Retinal pigment epithelial cell (primary cell): ENCODE data around the gene LARGE1.

Experiments
- DNase-seq: peaks from one replicate; pipeline ENCODE4 v3.0.0-alpha.2; 2010; ENCODE audit warnings: low read depth
- H3K4me3 ChIP-seq: 2 replicates; pipeline ENCODE4 v1.5.1; 2011; ENCODE audit warnings: mild to moderate bottlenecking, low read length, control low read depth, moderate library complexity
- CTCF ChIP-seq: conservative IDR thresholded peaks from 2 replicates; pipeline ENCODE4 v1.5.1; 2011; ENCODE audit warnings: low read depth, low read length, control low read depth, inconsistent platforms

LARGE1 gene

GRCh38 chr22:33940741-33941140 is 20.5 kb upstream of the LARGE1 start:
- DNase-seq, result no peak
- TF ChIP-seq CTCF, result no peak
- no peak overlapping the region for H3K4me3 ChIP-seq

DNA sequence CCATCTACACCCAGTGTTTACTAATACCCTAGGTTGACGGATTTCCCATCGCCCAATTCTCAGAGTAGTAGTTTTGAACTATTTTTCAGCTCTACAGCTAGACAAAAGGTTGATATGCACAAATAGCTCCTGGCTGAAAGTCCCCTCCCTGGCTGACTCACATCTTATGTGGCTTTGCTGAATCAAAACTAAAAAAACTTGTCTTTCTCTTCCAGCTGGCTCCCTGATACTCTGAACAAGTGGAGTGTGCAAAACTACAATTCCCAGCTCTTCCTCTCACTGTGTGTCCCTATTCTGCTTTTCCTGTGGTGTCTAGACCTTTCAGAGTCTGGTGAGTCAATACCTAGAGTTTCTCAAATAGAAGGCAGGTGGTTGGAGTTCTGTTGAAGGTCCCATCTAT is 12.7 kb upstream of the LARGE1 start:
- no peak overlapping the region for H3K4me3 ChIP-seq
- DNase-seq, result no peak
- TF ChIP-seq CTCF, result no peak

GRCh38 chr22:33931406-33931805 is 11.1 kb upstream of the LARGE1 start:
- no peak for DNase-seq
- no peak for TF ChIP-seq CTCF
- H3K4me3 ChIP-seq, result no peak overlapping the region

GRCh38 chr22:33927752-33928151 is 7.5 kb upstream of the LARGE1 start:
- no peak overlapping the region for H3K4me3 ChIP-seq
- no peak for DNase-seq
- TF ChIP-seq CTCF, result no peak

DNA sequence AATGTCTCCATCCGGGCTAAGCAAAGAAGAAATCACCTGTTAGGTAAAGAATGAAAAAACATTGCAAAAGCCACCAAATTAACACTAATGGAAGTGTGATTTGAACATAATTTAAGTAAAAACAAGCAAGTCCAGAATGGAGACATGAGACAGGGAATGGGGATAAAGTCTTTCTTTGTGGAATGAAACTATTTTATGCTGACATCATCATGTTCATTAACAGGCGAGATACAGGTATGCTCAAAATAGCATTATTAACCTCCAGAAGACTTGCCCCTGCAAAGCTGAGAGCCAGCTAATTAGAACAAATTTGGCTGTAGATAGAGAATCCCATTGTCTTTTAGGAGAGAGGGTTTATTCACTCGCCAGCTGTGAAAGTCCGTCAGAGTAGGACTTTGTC is 4.9 kb upstream of the LARGE1 start:
- DNase-seq, result no peak
- H3K4me3 ChIP-seq, result no peak overlapping the region
- no peak for TF ChIP-seq CTCF

DNA sequence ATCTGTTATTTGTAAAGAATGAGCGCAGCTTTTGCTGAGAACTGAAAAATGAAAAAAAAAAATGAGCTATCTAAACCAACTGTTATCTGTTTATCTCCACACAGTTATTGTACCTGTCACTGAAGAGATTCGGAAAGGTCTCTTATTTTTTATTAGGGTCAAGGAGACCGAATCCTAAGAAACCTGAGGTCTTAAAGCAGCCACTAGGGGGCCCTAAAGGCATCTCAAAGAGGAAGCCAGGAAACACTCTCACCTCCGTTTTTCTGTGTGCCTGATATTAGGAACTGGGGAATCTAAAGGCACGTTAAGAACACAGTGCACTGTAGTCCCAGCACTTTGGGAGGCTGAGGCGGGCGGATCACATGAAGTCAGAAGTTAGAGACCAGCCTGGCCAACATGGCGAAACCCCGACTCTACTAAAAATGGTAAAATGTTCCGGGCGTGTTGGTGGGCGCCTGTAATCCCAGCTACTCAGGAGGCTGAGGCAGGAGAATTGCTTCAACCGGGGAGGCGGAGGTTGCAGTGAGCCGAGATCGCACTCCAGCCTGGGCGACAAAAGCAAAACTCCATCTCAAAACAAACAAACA is 3.5 kb upstream of the LARGE1 start:
- H3K4me3 ChIP-seq, result no peak overlapping the region
- peak; percentile 19 for DNase-seq
- peak; percentile 86 for TF ChIP-seq CTCF

GRCh38 chr22:33923033-33923432 is 2.8 kb upstream of the LARGE1 start:
- H3K4me3 ChIP-seq, result no peak overlapping the region
- no peak for DNase-seq
- no peak for TF ChIP-seq CTCF
